Hepatocyte (in vitro differentiated cells): ENCODE data around the gene TBCK.

ENCODE experiments used
- CTCF ChIP-seq: fragments of 200-600 bp; sonication (generic); IDR thresholded peaks from 2 replicates; pipeline ENCODE4 v1.5.1; 2016; ENCODE audit warnings: antibody characterized with exemption, mild to moderate bottlenecking; ENCODE audit not compliant: poor library complexity
- EZH2 ChIP-seq: fragments of 200-600 bp; sonication (generic); IDR thresholded peaks from 2 replicates; pipeline ENCODE4 v1.6.1; 2016; ENCODE audit warnings: antibody characterized with exemption, mild to moderate bottlenecking, borderline replicate concordance
- EZH2phosphoT487 ChIP-seq: fragments of 200-600 bp; sonication (generic); IDR thresholded peaks from one replicate; pipeline ENCODE4 v1.6.1; 2018; ENCODE audit warnings: antibody characterized with exemption, mild to moderate bottlenecking, low read depth, moderate library complexity; ENCODE audit not compliant: unreplicated experiment, severe bottlenecking

- TF ChIP-seq CTCF (no peak), EZH2phosphoT487 (no peak), EZH2 (no peak)
Measured at GRCh38 chr4:106002994-106003393, 313.0 kb downstream of the TBCK start.
